Right lung (tissue), 10 donors: ENCODE results near the gene MS4A2. TPM values are rescaled to one million over a fixed set of nuclear protein-coding genes. Genes with fewer than 3 reads are reported as not detected.
"Not testable (repeated sequence)": the region's sequence is repeated elsewhere in the genome, so short reads cannot be mapped to it uniquely, and the experiment has no call there.

ENCODE experiments used
- DNase-seq, 2 donors: peaks; one replicate each; pipeline ENCODE4 v3.0.0-alpha.2; 2013
- long read RNA-seq, 8 donors: transcript quantifications; one replicate each; lab custom pipeline, GENCODE V29; 2026
- polyA plus RNA-seq, 5 donors: library from polyadenylated mRNA; unstranded; fragments of 120-200 nt; gene quantifications; one replicate each; pipeline versions ENCODE4 v1.2.1 to v1.2.3, GENCODE V29; 2013; ENCODE audit warnings: inconsistent platforms in 1 of 5, low replicate concordance in 1 of 5; ENCODE audit not compliant: insufficient read length in 5 of 5, insufficient read depth in 1 of 5

MS4A2 gene
- under 1 TPM in 3 of 5 donors, not detected in 2; 0.04 to 0.07 (median 0.07) TPM for polyA plus RNA-seq
- long read RNA-seq, donor 1, result 0 reads
- long read RNA-seq, donor 2, result 0 reads
- long read RNA-seq, donor 3, result 0 reads
- long read RNA-seq, donor 4, result 0 reads
- long read RNA-seq, donor 5, result 0 reads
- long read RNA-seq, donor 6, result 0 reads
- long read RNA-seq, donor 7, result 0 reads
- long read RNA-seq, donor 8, result 0 reads

GRCh38 chr11:60088364-60088763, at the start of gene MS4A2:
Gene MS4A2, plus strand, starts transcription at chr11:60088664. Its CDS starts 102 bp downstream, at chr11:60088766.
- no peak for DNase-seq

GRCh38 chr11:60040109-60040508, 48.4 kb upstream of the MS4A2 start, which contains the start of gene OOSP2:
Gene OOSP2, plus strand, starts transcription at chr11:60040409. Its CDS starts 51 bp downstream, at chr11:60040460.
- no peak for DNase-seq

GRCh38 chr11:60050422-60050821, 38.0 kb upstream of the MS4A2 start:
- not testable (repeated sequence) for DNase-seq

- not testable (repeated sequence) for DNase-seq
Measured at GRCh38 chr11:60050839-60051238, 37.6 kb upstream of the MS4A2 start.

GRCh38 chr11:60056349-60056969, 32.0 kb upstream of the MS4A2 start, which contains the start of gene MS4A3:
Gene MS4A3, plus strand, starts transcription at chr11:60056665. Its CDS starts 4,496 bp downstream, at chr11:60061161.
- DNase-seq, result no peak

- DNase-seq, result no peak
Measured at GRCh38 chr11:60059052-60059451, 29.4 kb upstream of the MS4A2 start.

- no peak for DNase-seq
Measured at GRCh38 chr11:60059521-60060240, 28.8 kb upstream of the MS4A2 start.

GRCh38 chr11:60064111-60064510, 24.4 kb upstream of the MS4A2 start:
- DNase-seq, result no peak

- DNase-seq, result no peak
Measured at GRCh38 chr11:60065801-60066200, 22.7 kb upstream of the MS4A2 start.

- no peak for DNase-seq
Measured at GRCh38 chr11:60069450-60069849, 19.0 kb upstream of the MS4A2 start.

GRCh38 chr11:60071644-60072043, 16.8 kb upstream of the MS4A2 start:
- DNase-seq, result not testable (repeated sequence)

GRCh38 chr11:60077216-60077817, 11.1 kb upstream of the MS4A2 start:
- no peak for DNase-seq

GRCh38 chr11:60077981-60078380, 10.5 kb upstream of the MS4A2 start:
- no peak for DNase-seq

- no peak for DNase-seq
Measured at GRCh38 chr11:60078745-60079144, 9.7 kb upstream of the MS4A2 start.

- DNase-seq, result no peak
Measured at GRCh38 chr11:60080535-60080934, 7.9 kb upstream of the MS4A2 start.

- DNase-seq, result no peak
Measured at GRCh38 chr11:60084631-60085273, 3.7 kb upstream of the MS4A2 start.

GRCh38 chr11:60085909-60086308, 2.6 kb upstream of the MS4A2 start:
- no peak for DNase-seq

GRCh38 chr11:60087239-60087638, 1.2 kb upstream of the MS4A2 start:
- DNase-seq, result no peak

- DNase-seq, result no peak
Measured at GRCh38 chr11:60095477-60096120, 7.1 kb downstream of the MS4A2 start.

GRCh38 chr11:60097189-60097588, 8.7 kb downstream of the MS4A2 start:
- DNase-seq, result no peak

- DNase-seq, result no peak
Measured at GRCh38 chr11:60098508-60098907, 10.0 kb downstream of the MS4A2 start.
